SU-DHL-6 (cell line): ENCODE results near the gene FANCF.

Source experiments
- H2AFZ ChIP-seq: fragments of 200-600 bp; sonication (generic); 2 replicates; pipeline ENCODE4 v1.6.1; 2014; ENCODE audit warnings: low read depth, mild to moderate bottlenecking, moderate library complexity, mixed read lengths, antibody characterized with exemption, low read length; ENCODE audit not compliant: severe bottlenecking
- H3F3A ChIP-seq: fragments of 200-600 bp; shearing (Covaris generic); 2 replicates; pipeline ENCODE4 v1.6.0; 2016; ENCODE audit warnings: antibody characterized with exemption, mild to moderate bottlenecking; ENCODE audit not compliant: insufficient read depth
- H3K27ac ChIP-seq: fragments of 200-600 bp; sonication (generic); 2 replicates; pipeline ENCODE4 v1.5.1; 2016; ENCODE audit warnings: low read depth, mild to moderate bottlenecking, low read length, moderate library complexity, mixed read lengths
- H3K27me3 ChIP-seq: fragments of 200-600 bp; sonication (generic), shearing (Covaris generic); 2 replicates; pipeline ENCODE4 v1.6.0; 2014; ENCODE audit warnings: mild to moderate bottlenecking, low read length
- H3K36me3 ChIP-seq: fragments of 200-600 bp; sonication (generic); 2 replicates; pipeline ENCODE4 v1.6.1; 2014; ENCODE audit warnings: mild to moderate bottlenecking, low read length, mixed read lengths
- H3K4me2 ChIP-seq: fragments of 300-600, 200-600 bp; shearing (Covaris generic), sonication (generic); 2 replicates; pipeline ENCODE4 v1.6.0; 2014; ENCODE audit warnings: low read length, low read depth, mild to moderate bottlenecking; ENCODE audit not compliant: poor library complexity, severe bottlenecking
- H3K4me3 ChIP-seq: fragments of 200-600 bp; sonication (generic); 2 replicates; pipeline ENCODE4 v1.5.1; 2014; ENCODE audit warnings: antibody characterized with exemption, low read length, mild to moderate bottlenecking, mixed read lengths; ENCODE audit not compliant: insufficient read depth, poor library complexity, severe bottlenecking
- H3K79me2 ChIP-seq: fragments of 200-600 bp; sonication (generic); 2 replicates; pipeline ENCODE4 v1.6.1; 2014; ENCODE audit warnings: mild to moderate bottlenecking, low read length, moderate library complexity; ENCODE audit not compliant: insufficient read depth
- H3K9ac ChIP-seq: fragments of 200-600 bp; sonication (generic); 2 replicates; pipeline ENCODE4 v1.7.0; 2014; ENCODE audit warnings: mild to moderate bottlenecking, low read length
- H3K9me2 ChIP-seq: fragments of 200-600 bp; sonication (generic); replicated peaks from 2 replicates; pipeline ENCODE4 v1.6.1; 2014; ENCODE audit warnings: low read length; ENCODE audit not compliant: insufficient read depth
- H3K9me3 ChIP-seq: fragments of 200-600 bp; sonication (generic); 2 replicates; pipeline ENCODE4 v1.6.1; 2014; ENCODE audit warnings: low read length, mixed read lengths; ENCODE audit not compliant: insufficient read depth
- H4K20me1 ChIP-seq: fragments of 200-600 bp; sonication (generic); 2 replicates; pipeline ENCODE4 v1.6.1; 2014; ENCODE audit warnings: low read depth, mild to moderate bottlenecking, antibody characterized with exemption, low read length, moderate library complexity, mixed read lengths
- EZH2phosphoT487 ChIP-seq: fragments of 200-600 bp; sonication (generic), shearing (Covaris generic); conservative IDR thresholded peaks from 2 replicates; pipeline ENCODE4 v1.6.1; 2018; ENCODE audit warnings: mild to moderate bottlenecking, antibody characterized with exemption, low read length, moderate library complexity, mixed read lengths
- TF ChIP-seq, protein P1 (sequence below): fragments of 200-600 bp; sonication (generic); IDR thresholded peaks from one replicate; pipeline ENCODE4 v1.5.1; 2017; ENCODE audit warnings: antibody characterized with exemption, mild to moderate bottlenecking, low read length, moderate library complexity; ENCODE audit not compliant: insufficient read depth, poor library complexity, severe bottlenecking

Gene FANCF

DNA sequence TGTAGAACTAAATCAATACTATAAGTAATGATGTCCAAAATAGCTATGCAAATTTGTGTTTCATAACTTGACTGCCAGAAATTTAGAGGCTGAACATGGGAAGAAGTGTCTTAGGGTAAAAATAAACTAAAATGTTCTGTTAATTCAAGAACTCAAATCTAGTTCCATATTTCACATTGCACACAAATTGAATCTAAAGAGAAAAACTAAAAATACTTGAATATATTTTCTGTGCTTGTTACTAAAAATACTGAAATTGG is 43.5 kb downstream of the FANCF start:
- H3K36me3 ChIP-seq = no peaks in the 10 kb centered on the region; the same call in 1 of the 2 replicates
- no peak overlapping the region for H3K27ac ChIP-seq
- no peak overlapping the region for H3K4me3 ChIP-seq
- no peaks in the 10 kb centered on the region for H3K9me2 ChIP-seq
- TF ChIP-seq, protein P1, sequence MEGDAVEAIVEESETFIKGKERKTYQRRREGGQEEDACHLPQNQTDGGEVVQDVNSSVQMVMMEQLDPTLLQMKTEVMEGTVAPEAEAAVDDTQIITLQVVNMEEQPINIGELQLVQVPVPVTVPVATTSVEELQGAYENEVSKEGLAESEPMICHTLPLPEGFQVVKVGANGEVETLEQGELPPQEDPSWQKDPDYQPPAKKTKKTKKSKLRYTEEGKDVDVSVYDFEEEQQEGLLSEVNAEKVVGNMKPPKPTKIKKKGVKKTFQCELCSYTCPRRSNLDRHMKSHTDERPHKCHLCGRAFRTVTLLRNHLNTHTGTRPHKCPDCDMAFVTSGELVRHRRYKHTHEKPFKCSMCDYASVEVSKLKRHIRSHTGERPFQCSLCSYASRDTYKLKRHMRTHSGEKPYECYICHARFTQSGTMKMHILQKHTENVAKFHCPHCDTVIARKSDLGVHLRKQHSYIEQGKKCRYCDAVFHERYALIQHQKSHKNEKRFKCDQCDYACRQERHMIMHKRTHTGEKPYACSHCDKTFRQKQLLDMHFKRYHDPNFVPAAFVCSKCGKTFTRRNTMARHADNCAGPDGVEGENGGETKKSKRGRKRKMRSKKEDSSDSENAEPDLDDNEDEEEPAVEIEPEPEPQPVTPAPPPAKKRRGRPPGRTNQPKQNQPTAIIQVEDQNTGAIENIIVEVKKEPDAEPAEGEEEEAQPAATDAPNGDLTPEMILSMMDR = no peak
- TF ChIP-seq EZH2phosphoT487 = no peak
- no peaks in the 10 kb centered on the region for H3K27me3 ChIP-seq
- no peak overlapping the region for H3K4me2 ChIP-seq
- no peaks in the 10 kb centered on the region for H3K9me3 ChIP-seq
- H3F3A ChIP-seq = no peaks in the 10 kb centered on the region
- H4K20me1 ChIP-seq = no peaks in the 10 kb centered on the region; the same call in 1 of the 2 replicates
- H3K9ac ChIP-seq = no peak overlapping the region
- H2AFZ ChIP-seq = no peak overlapping the region
- H3K79me2 ChIP-seq = no peaks in the 10 kb centered on the region

DNA sequence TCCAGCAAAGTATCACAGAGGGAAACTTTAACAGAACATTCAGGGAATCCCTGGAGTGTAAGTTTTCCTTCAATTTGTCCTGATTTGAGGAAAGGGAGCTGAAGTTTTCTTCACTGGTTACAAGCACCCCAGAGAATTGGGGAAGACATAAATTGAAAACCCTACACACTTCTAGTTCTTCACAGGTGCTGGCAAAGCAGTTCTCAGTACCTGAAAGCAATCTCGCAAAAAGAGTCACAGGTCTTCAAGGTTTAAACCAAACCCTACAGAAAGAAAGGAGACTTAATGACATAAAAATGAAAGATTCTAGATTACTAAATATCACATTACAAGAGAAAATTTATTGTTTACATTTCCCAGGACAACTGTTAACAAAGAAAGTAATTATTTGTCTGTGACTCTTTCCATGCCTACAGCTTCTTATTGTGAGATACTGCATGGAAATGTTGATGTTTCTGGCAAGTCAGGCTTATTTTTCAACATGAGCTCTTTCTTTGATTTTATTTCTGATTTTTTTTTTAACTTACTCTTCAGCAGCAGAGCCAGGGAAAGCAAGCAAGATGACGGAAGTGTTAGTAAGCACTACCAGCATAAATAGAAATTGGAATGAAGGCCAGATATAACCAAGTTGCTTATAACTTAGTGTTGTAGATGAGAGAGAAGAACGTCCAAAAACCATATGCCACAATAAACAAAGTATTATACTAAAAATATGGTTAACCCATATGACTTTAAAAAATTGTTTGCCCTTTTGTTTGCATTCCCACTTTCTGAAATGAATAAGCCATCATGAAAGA is 44.1 kb downstream of the FANCF start:
- H3K4me3 ChIP-seq = no peak overlapping the region
- no peaks in the 10 kb centered on the region for H3K27me3 ChIP-seq
- H3F3A ChIP-seq = no peaks in the 10 kb centered on the region
- no peak overlapping the region for H3K27ac ChIP-seq
- no peaks in the 10 kb centered on the region for H3K79me2 ChIP-seq
- H3K9me2 ChIP-seq = no peaks in the 10 kb centered on the region
- no peaks in the 10 kb centered on the region for H3K9me3 ChIP-seq
- no peak overlapping the region for H2AFZ ChIP-seq
- no peaks in the 10 kb centered on the region; the same call in 1 of the 2 replicates for H4K20me1 ChIP-seq
- H3K9ac ChIP-seq = no peak overlapping the region
- no peak for TF ChIP-seq EZH2phosphoT487
- TF ChIP-seq, protein P1 = no peak
- no peaks in the 10 kb centered on the region; the same call in 1 of the 2 replicates for H3K36me3 ChIP-seq
- H3K4me2 ChIP-seq = no peak overlapping the region

DNA sequence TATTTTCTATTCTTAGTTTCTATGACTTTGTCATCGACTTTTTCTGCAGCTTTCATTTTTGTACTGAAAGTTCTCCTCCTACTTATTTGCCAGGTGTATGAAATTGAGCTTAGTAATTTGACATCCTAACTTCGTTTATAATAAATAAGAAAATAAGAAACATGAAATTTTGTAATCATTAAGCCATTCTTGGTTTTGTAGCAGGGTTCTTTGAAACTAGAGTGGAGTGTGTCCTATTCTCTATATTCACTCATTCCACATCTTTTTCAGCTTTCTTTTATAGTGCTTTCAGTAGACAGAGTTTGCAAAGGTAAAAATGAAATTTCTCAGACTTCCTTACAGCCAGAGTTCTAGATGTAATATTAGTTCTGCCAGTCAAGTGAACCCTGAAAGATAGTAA is 47.8 kb downstream of the FANCF start:
- H3K9me2 ChIP-seq = no peaks in the 10 kb centered on the region
- TF ChIP-seq EZH2phosphoT487 = no peak
- TF ChIP-seq, protein P1 = no peak
- H3K79me2 ChIP-seq = no peaks in the 10 kb centered on the region
- no peak overlapping the region for H3K4me2 ChIP-seq
- H3K36me3 ChIP-seq = no peaks in the 10 kb centered on the region; the same call in 1 of the 2 replicates
- no peak overlapping the region for H2AFZ ChIP-seq
- no peak overlapping the region for H3K27ac ChIP-seq
- no peaks in the 10 kb centered on the region for H3F3A ChIP-seq
- no peak overlapping the region for H3K4me3 ChIP-seq
- H3K9me3 ChIP-seq = no peaks in the 10 kb centered on the region
- H3K27me3 ChIP-seq = no peaks in the 10 kb centered on the region
- H3K9ac ChIP-seq = no peak overlapping the region
- no peaks in the 10 kb centered on the region for H4K20me1 ChIP-seq
